GM19023 (cell line): Measurements from ENCODE around the gene CD200R1L.

ENCODE experiments used
- ATAC-seq: cut with Tn5 transposase; IDR thresholded peaks from one replicate; pipeline ENCODE4 v1.9.1; 2021; ENCODE audit warnings: mild to moderate bottlenecking, moderate library complexity; ENCODE audit not compliant: unreplicated experiment

The CD200R1L gene

GRCh38 chr3:112770032-112770626 lies 76.5 kb downstream of the CD200R1L start:
- no peak for ATAC-seq

- no peak for ATAC-seq
These were observed 77.2 kb downstream of the CD200R1L start for GRCh38 chr3:112769286-112769978.

GRCh38 chr3:112767777-112768176 lies 78.9 kb downstream of the CD200R1L start:
- ATAC-seq: no peak

GRCh38 chr3:112767177-112767576 lies 79.5 kb downstream of the CD200R1L start:
- peak; percentile 72 for ATAC-seq
